NCI-H510A (cell line): Measurements from ENCODE around the gene CLEC10A.
"Not testable (repeated sequence)": the region's sequence is repeated elsewhere in the genome, so short reads cannot be mapped to it uniquely, and the experiment has no call there.

Source experiments
- DNase-seq: peaks from one replicate; lab custom pipeline; 2025; lab: John Stamatoyannopoulos, UW

The CLEC10A gene

DNA sequence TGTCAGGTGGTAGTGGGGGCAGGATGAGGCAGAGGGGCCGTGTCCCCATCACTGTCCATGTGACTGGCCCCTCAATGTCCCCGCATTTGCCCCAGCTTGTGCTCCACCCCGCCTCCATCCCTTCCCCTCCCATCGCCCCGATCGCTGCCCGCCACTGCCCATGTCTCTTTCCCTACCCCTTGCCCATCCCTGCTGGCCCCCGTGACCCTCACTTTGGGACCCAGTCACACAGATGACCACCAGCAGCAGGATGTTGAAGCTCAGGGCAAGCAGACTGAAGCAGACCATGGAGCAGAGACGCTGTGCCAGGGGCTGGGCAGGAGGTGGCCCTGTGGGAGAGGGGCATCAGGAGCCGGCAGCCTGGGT lies 28.5 kb upstream of the CLEC10A start:
- no peak for DNase-seq

DNA sequence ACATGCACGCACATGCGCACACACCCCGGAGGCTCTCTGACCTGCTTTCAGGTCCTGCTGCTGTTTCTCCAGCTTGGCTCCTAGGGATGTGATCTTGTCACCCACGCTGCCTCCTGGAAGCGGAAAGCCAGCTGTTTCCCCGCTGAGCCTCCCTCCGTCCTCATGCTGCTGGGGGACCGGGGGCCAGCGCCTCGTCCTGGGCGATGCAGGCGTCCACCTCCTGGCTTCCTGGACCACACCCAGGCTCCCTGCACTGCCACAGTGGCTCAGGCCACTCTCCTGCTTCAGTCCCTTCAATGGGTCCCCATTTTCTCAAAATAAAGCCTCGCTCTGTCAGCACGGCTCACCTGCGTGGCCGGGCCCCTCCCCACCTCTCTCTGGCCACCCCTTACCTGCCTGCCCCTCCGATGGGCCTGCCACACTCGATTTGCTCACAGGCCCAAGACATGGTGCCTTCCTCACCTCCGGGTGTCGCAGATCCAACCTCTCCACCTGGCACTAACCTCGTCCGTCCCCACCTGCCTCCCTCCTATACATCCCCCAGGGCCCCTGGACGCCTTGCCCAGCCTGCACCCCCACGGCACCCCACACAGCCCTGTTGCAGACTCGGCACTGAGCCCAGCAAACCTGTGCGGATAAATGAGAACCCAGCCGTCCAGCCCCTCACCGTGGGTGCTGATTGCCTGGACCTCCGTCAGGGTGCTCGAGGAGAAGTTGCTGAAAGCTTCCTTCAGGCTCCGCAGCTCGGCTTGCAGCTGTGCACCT lies 27.9 kb upstream of the CLEC10A start:
- DNase-seq, result no peak

DNA sequence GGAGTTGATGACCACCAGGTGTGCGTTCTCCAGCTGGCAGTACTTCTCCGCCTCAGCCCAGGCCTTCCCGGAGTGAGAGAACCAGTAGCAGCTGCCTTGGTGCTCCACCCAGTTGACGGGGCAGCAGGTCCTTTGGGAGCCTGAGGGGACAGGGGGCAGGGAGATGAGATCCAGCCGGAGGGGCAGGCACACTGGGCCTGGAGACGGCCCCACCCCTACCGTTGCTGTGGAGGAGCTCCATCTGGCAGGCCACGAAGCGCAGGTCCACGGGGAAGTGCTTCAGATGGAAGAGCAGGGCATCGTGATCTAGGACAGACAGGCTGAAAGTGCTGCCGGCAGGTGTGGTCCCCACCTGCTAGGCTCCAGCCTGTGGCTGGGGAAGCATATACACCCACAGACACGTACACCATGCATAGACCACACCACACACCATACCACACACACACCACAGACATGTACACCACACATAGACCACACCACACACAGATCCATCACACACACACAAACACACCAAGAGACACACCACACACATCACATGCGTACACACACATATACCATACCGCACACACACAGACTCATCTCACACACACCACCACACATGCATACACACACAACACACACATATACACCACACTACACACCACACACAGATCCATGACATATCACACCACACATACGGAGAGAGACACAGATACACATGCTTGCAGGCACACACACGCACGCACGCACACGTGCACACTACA lies 27.1 kb upstream of the CLEC10A start:
- DNase-seq, result peak; percentile 38

DNA sequence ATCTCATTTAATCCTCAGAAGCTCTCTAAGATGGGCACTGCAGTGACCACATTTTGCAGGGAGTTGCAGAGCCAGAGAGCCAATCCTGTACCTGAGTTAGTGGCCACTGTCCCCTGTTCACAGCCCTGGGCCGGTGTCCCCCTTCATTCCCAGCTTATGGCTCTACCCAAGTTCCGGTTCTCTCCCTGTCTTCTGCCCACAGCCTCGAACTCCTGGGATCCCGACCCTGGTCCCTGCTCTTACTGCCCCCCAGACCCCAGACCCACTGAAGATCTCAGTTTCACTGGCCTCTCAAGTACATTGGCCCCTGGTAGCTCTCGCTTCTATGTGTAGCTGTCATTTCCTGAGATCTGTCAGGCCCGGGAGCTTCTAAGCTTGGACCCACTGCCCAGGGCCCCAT lies 22.4 kb upstream of the CLEC10A start:
- DNase-seq, result no peak

DNA sequence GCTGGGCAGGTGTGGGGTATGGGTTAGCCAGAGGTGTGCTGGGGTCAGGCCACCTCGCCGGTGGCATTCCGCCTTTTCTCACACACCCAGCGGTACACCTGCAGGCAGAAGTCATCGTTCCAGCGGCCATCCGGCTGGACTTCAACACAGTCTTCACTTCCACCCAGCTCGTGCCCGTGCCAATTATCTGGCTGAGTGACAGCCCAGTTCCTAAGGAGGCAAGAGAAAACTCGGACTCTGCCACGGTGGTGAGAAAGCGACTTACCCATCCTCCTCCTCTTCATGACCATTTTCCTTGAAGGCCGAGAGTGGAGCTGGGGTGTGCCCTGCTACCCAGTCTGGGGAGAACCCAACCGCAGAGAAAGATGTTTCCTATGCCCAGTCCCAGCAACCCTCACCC lies 21.5 kb upstream of the CLEC10A start:
- DNase-seq, result no peak

DNA sequence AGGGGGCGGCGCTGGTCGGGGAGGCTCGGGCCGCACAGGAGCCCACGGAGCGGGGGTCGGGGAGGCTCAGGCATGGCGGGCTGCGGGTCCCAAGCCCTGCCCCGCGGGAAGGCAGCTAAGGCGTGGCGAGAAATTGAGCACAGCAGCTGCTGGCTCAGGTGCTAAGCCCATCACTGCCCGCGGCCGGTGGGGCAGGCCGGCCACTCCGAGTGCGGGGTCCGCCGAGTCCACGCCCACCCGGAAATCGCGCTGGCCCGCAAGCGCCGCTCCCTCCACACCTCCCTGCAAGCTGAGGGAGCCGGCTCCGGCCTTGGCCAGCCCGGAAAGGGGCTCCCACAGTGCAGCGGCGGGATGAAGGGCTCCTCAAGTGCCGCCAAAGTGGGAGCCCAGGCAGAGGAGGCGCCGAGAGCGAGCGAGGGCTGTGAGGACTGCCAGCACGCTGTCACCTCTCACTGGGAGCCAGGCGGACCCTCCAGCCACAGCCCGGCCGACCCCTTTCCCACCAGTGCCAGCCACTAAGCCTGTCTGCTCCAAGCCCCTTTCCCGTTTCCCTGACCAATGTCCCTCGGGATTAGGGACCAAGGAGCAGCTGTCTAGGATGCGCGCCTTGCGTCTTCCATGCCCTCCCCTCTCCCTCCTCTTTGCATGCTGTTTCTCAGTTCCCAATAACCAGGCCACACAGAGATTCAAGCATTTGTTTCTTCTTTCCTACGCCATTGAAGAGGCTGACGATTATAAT lies 20.8 kb upstream of the CLEC10A start:
- DNase-seq, result not testable (repeated sequence)

DNA sequence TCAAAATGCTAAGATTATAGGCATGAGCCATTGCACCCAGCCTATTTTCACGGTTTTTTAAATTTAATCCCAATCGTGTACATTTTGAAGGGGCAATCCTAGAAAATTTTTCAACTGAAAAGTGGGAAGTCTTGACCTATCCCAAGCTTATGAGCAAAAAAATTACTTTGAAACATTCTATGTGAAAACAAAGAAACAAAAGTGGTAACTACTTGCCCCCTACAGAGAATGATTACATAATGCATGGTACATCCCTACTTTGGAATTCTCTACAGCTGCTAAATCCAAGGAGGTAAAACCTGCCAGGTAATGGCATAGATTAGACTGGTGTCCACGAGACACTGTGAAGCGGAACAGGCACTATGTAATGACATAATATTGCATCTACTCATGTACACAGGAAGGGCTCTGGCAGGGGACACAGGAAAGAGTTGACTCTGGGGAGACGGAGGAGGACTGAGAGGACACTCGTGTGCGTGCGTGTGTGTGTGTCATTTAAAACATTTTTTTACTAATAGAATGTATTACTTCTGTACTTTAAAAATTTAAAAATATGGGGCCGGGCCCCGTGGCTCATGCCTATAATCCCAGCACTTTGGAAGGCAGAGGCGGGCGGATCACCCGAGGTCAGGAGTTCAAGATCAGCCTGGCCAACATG lies 18.9 kb upstream of the CLEC10A start:
- DNase-seq, result no peak

DNA sequence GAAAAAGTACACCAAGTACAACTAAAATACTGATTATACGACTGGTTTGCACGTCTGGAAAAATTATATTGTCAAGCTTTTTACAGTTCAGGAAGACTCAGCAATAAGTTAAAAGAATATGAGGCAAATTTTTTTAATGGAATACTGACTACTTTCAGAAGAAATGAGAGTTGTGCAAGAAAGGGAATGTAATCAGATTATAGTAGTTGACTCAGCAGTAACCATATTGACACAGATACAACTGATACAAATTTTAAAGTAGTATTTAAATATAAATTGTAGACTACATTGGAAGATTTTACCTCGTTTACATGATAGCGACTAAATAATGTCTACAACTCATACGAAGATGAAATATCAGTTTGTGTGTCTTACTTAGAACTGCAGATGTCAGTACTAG lies 17.9 kb upstream of the CLEC10A start:
- no peak for DNase-seq

DNA sequence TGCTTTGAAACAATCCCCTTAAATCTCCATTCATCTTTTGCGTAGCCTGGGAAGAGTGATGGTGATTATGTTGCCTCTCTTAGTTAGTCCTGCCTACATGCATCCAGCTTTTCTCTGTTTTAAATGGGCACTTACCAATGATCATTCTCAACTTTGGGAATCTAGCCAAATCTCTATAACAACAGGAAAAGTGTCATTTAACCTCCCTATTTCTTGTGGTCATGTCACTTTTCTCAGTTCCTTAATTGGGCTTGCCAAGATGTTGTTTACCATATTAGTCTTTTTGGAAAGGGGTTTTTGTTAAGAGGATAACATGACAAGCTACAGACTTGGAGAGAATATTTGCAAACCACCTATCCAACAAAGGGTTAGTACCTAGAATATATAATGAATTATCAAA lies 15.6 kb upstream of the CLEC10A start:
- DNase-seq, result no peak

DNA sequence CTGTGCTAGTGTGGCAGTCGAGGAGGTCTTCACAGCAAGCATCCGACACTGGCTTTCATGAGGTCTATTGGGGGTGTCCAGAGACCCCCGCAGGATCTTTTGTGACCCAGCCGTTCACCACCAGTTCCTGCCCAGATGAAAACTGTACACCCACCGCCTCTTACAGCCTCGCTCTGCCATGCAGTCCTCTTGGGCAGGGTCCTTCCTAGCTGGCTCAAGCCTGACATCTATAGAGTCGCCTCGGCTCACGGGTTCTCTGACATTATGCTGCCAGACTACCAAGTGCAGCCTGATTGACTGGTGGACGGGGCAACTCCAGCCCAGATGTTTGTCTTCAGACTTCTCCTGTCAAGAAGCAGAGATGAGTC lies 14.6 kb upstream of the CLEC10A start:
- DNase-seq, result no peak

DNA sequence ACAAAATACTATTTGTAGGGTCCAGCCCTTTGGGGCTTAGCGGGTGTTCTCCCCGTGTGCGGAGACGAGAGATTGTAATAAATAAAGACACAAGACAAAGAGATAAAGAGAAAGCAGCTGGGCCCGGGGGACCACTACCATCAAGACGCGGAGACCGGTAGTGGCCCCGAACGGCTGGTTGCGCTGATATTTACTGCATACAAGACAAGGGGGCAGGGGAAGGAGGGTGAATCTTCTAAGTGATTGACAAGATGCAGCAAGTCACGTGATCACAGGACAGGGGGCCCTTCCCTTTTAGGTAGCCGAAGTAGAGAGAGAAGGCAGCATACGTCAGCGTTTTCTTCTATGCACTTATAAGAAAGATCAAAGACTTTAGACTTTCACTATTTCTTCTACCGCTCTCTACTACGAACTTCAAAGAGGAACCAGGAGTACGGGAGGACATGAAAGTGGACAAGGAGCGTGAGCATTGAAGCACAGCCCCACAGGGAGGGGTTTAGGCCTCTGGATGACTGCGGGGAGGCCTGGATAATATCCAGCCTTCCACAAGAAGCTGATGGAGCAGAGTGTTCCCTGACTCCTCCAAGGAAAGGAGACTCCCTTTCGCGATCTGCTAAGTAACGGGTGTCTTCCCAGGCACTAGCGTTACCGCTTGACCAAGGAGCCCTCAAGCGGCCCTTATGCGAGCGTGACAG lies 11.4 kb upstream of the CLEC10A start:
- not testable (repeated sequence) for DNase-seq

DNA sequence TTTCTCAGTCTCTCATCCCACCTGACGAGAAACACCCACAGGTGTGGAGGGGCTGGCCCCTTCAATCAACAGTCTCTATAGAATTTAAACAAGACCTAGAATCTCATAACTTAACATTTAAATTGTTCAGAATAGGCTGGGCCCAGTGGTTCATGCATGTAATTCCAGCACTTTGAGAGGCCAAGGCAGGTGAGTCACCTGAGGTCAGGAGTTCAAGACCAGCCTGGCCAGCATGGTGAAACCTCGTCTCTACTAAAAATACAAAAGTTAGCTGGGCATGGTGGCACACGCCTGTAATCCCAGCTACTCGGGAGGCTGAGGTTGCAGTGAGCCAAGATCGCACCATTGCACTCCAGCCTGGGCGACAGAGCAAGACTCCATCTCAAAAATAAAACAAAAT lies 9.5 kb upstream of the CLEC10A start:
- DNase-seq, result not testable (repeated sequence)

DNA sequence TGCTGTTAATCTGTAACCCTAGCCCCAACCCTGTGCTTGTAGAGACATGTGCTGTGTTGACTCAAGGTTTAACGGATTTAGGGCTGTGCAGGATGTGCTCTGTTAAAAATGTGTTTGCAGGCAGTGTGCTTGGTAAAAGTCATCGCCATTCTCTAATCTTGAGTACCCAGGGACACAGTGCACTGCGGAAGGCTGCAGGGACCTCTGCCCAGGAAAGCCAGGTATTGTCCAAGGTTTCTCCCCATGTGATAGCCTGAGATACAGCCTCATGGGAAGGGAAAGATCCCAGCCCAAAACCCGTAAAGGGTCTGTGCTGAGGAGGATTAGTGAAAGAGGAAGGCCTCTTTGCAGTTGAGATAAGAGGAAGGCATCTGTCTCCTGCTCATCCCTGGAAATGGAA lies 8.4 kb upstream of the CLEC10A start:
- DNase-seq, result not testable (repeated sequence)

DNA sequence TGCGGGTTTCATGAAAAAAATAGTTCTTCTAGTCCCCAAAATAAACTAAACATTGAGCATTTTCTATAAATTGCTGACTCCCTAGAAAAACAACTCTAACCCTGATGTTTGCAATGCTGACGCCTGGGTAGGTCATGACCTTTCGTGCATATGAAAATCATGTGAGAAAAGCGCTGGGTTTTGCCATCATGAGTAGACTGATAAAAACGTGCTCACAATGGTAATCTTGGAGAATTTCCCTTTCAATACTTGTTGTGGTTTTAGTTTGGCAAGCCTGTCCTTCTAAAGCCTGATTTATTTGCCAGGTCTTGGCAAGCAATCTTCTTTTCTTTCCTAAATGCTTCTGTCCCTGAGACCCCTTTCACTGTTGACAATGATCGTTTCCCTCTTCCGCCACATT lies 4.0 kb upstream of the CLEC10A start:
- DNase-seq, result no peak

DNA sequence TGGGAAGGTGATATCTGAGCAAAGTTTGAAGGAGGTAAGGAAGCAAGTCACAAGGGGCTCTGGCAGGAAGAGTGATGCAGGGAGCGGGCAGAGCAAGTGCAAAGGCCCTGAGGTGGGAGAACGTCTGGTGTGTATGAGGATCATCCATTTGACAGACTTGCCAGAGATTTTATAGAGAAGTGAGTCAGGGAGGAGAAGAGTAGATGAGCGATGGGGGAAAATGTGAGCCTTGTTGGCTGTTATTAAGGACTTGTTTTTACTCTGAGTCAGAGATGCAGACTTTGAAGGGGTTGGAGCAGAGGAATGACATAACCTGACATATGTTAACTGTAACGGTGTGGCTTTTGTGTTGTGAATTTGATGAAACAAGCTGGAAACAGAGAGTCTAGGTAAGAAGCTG lies 3.5 kb upstream of the CLEC10A start:
- DNase-seq, result no peak

DNA sequence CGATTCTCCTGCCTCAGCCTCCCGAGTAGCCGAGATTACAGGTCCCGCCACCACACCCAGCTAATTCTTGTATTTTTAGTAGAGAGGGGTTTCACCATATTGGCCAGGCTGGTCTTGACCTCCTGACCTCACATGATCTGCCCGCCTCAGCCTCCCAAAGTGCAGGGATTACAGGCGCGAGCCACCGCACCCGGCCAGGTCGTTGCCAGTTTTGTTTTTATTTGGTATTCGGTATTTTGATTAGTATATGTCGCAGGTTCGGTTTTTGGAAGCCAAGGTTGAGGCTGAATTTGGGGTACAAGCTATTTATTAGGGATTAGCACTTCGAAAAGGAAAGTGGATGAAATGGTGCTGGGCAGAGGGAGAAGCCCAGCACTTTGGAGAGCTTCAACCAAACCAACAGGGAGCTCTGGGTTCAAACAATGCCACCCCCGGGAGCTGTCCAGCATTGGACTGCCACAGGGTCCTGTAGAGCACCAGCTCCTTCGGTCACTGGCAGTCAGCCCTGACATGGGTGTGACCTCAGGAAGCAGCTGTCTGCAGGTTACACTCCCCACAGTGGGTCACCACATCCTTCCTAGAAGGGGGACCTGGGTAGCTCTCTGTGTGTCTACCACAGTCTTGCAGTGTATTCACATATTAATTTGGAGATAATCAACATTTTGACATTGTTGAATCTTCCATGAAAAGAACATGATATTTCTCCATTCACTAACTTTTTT lies 1.5 kb upstream of the CLEC10A start:
- DNase-seq, result no peak

DNA sequence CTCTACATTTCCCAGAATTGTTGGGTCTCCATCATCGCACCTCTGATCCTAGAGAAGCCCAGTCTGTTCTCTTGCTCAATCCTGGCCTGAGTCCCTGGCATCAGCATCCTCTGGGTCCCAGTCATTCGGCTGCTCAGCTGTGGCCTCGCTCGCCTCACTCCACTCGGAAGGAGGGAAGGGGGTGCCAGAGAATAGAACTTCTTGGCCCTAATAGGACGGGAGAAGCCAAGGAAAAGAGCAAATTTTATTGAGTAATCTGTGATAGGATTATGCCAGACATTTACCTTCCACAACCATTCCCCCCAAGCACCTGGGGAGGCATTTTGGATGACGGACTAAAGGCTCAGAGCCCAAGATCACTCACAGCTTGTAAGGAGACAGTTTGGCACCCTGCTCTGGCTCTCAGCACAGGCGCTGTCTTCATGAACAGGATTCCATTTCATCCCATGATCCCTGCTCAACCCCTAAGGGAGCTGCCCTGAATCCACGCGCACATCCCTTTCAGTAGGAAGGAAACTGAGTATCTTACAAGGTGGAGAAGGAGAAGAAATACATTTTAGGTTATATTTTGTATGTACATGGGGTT lies 498 bp upstream of the CLEC10A start:
- no peak for DNase-seq

DNA sequence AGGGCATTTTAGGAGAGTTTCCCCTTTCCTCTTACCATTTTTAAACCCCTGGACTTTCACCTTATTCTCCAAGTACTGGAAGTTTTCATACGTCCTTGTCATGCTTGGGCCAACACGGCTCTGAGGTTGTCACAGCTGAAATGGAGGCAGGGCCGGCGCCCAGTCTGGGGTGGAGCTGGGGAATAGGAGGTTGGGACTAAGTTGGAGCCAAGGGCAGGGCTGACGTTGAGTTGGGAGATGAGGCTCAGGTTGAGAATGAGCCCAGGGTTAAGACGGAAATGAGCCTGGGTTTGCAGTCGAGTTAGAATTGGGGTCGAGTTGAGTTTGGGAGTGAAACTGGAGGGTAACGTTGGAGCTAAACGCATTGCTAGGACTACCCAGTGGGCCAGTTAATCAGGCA lies 1.3 kb downstream of the CLEC10A start:
- no peak for DNase-seq

DNA sequence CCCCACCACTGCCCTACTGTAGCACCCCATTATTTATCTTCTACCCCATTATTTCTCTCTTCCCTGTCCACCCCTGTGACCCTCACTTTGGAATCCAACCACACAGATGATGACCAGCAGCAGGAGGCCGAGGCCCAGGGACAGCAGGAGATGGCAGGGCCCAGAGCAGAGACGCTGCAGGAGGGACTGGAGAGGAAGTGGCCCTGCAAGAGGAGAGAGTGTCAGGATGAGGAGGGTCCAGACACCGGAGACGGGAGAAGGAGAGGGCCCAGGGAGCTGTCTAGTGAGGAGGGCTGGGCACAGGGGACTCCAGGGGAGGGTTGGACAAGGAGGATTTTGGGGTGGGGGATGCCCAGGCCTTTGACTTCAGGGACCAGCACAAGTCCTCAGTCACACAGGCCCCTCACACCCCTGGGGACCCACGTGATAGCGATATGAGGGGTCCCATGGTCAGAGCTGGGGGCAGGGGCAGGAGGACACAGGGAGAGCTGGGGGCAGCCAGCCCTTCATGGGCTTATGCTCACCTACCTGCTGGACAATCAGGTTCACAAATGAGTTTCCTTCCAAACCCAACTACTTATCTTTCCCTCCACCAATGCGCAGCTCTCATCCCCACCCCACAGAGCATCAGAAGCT lies 2.0 kb downstream of the CLEC10A start:
- no peak for DNase-seq

DNA sequence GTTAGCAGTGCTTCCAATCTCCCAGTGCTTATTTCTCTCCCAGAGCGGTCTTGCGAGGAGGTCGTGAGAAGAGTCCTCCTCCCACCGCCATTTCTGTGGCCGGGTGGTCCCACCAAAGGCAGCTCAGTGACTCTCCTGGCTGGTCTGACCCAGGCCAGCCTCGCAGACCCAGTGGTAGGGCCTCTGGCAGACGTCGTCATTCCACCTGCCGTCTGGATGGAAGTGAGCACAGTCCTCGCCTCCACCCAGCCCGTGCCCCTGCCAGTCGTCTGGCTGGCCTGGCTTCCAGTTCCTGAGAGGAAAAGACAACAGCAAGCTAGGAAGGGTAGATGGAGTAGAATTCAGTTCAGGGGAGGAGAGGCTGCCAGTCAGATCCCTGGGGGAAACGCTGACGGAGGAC lies 5.1 kb downstream of the CLEC10A start:
- no peak for DNase-seq
